Astrocyte (in vitro differentiated cells and primary cell): ENCODE data around the gene IFNA16.
"Not testable (repeated sequence)": the region's sequence is repeated elsewhere in the genome, so short reads cannot be mapped to it uniquely, and the experiment has no call there.

ENCODE experiments used
- EZH2 ChIP-seq: IDR thresholded peaks from 2 replicates; pipeline ENCODE4 v1.6.1; 2012; ENCODE audit warnings: mild to moderate bottlenecking, low read length, inconsistent platforms; ENCODE audit not compliant: insufficient read depth
- TF ChIP-seq, protein P1 (sequence below): IDR thresholded peaks from 2 replicates; pipeline ENCODE4 v1.5.1; 2011; ENCODE audit warnings: low read depth, mild to moderate bottlenecking, inconsistent platforms, low read length, moderate library complexity; ENCODE audit not compliant: insufficient read depth

DNA sequence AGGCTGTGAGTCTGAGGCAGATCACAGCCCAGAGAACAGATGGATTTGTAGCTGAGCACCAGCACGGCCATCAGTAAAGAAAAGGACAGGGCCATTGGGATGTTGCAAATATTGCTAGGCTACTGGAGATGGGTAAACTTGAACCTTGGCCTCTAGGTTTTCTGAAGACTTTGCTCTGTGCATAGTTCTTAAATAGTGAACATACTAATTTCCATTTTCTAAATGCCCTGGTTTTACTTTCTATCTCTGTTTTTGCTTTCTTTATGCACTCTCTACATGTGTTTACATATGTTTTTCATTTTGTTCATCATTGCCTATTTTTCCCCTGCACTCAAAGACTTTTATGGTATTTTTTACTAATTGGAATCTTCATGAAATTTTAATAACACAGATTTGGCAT is at the start of gene IFNA16:
- TF ChIP-seq, protein P1, sequence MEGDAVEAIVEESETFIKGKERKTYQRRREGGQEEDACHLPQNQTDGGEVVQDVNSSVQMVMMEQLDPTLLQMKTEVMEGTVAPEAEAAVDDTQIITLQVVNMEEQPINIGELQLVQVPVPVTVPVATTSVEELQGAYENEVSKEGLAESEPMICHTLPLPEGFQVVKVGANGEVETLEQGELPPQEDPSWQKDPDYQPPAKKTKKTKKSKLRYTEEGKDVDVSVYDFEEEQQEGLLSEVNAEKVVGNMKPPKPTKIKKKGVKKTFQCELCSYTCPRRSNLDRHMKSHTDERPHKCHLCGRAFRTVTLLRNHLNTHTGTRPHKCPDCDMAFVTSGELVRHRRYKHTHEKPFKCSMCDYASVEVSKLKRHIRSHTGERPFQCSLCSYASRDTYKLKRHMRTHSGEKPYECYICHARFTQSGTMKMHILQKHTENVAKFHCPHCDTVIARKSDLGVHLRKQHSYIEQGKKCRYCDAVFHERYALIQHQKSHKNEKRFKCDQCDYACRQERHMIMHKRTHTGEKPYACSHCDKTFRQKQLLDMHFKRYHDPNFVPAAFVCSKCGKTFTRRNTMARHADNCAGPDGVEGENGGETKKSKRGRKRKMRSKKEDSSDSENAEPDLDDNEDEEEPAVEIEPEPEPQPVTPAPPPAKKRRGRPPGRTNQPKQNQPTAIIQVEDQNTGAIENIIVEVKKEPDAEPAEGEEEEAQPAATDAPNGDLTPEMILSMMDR, result not testable (repeated sequence)
- TF ChIP-seq EZH2, result not testable (repeated sequence)
